IMR-90 (cell line): ENCODE measurements around the gene KLHL29. TPM values are rescaled to one million over a fixed set of nuclear protein-coding genes. Genes with fewer than 3 reads are reported as not detected.

Source experiments
- ATAC-seq: fragments of 200-7000 bp; cut with Tn5 transposase; 2 replicates; pipeline ENCODE4 v1.9.1; 2020; ENCODE audit warnings: low read depth, mild to moderate bottlenecking, moderate library complexity
- BruUV-seq: library from RNA; stranded (reverse); fragments of 400-500 nt; replicated peaks from 2 replicates; lab custom pipeline; 2021; lab: Mats Ljungman, UMichigan
- CTCF ChIA-PET: fragments of 300-600 bp; formaldehyde crosslinking; extraction: SDS; loops from one replicate; lab custom pipeline; 2021; ENCODE audit warnings: antibody characterized with exemption; lab: Yijun Ruan, JAX
- POLR2A ChIA-PET: fragments of 300-600 bp; sonication (Branson Sonifier 250); formaldehyde crosslinking; loops from one replicate; lab custom pipeline; 2022; ENCODE audit warnings: antibody characterized with exemption; ENCODE audit not compliant: unreplicated experiment; lab: Charles Lee
- DNase-seq: peaks from one replicate; pipeline ENCODE4 v3.0.0; 2013
- H2AFZ ChIP-seq: replicated peaks from 2 replicates; pipeline ENCODE3; 2013; ENCODE audit warnings: low read length, mild to moderate bottlenecking; ENCODE audit not compliant: poor library complexity
- H2AK5ac ChIP-seq: 2 replicates; pipeline ENCODE4 v1.6.1; 2013; ENCODE audit warnings: low read depth, low read length, inconsistent platforms
- H2AK9ac ChIP-seq: replicated peaks from 2 replicates; pipeline ENCODE3; 2013; ENCODE audit warnings: mild to moderate bottlenecking, low read depth, low read length, moderate library complexity; ENCODE audit not compliant: poor library complexity
- H2BK120ac ChIP-seq: 2 replicates; pipeline ENCODE4 v1.6.1; 2013; ENCODE audit warnings: low read depth, low read length, inconsistent platforms
- H2BK15ac ChIP-seq: 3 replicates; pipeline ENCODE4 v1.6.1; 2013; ENCODE audit warnings: low read depth, low read length, inconsistent platforms
- H2BK20ac ChIP-seq: 2 replicates; pipeline ENCODE4 v1.6.1; 2013; ENCODE audit warnings: low read depth, mild to moderate bottlenecking, inconsistent platforms, low read length, moderate library complexity
- H2BK5ac ChIP-seq: 2 replicates; pipeline ENCODE4 v1.6.1; 2013; ENCODE audit warnings: mild to moderate bottlenecking, low read depth, low read length, inconsistent platforms; ENCODE audit not compliant: poor library complexity, severe bottlenecking
- H3K14ac ChIP-seq: replicated peaks from 2 replicates; pipeline ENCODE4 v1.6.1; 2013; ENCODE audit warnings: low read depth, low read length, inconsistent platforms
- H3K18ac ChIP-seq: 2 replicates; pipeline ENCODE4 v1.6.1; 2013; ENCODE audit warnings: low read depth, low read length, control low read depth
- H3K23ac ChIP-seq: 2 replicates; pipeline ENCODE4 v1.6.1; 2013; ENCODE audit warnings: low read depth, low read length, inconsistent platforms
- H3K27ac ChIP-seq: 2 replicates; pipeline ENCODE4 v1.5.1; 2013; ENCODE audit warnings: mild to moderate bottlenecking, control low read depth, low read length; ENCODE audit not compliant: insufficient read depth
- H3K27me3 ChIP-seq: 2 replicates; pipeline ENCODE4 v1.6.1; 2013; ENCODE audit warnings: low read length; ENCODE audit not compliant: control insufficient read depth, insufficient read depth
- H3K36me3 ChIP-seq: 2 replicates; pipeline ENCODE4 v1.6.1; 2013; ENCODE audit warnings: low read length, mixed read lengths; ENCODE audit not compliant: control insufficient read depth, insufficient read depth
- H3K4ac ChIP-seq: 2 replicates; pipeline ENCODE4 v1.6.1; 2013; ENCODE audit warnings: low read depth, low read length, inconsistent platforms
- H3K4me1 ChIP-seq: 2 replicates; pipeline ENCODE4 v1.6.1; 2013; ENCODE audit warnings: low read length, mixed read lengths; ENCODE audit not compliant: control insufficient read depth, insufficient read depth
- H3K4me2 ChIP-seq: 2 replicates; pipeline ENCODE4 v1.6.1; 2013; ENCODE audit warnings: low read depth, mild to moderate bottlenecking, control low read depth, low read length, moderate library complexity
- H3K4me3 ChIP-seq: 2 replicates; pipeline ENCODE4 v1.5.1; 2013; ENCODE audit warnings: low read depth, mild to moderate bottlenecking, control low read depth, low read length, moderate library complexity; ENCODE audit not compliant: insufficient read depth
- H3K56ac ChIP-seq: 2 replicates; pipeline ENCODE4 v1.6.1; 2013; ENCODE audit warnings: low read length, inconsistent platforms; ENCODE audit not compliant: insufficient read depth; ENCODE audit errors: extremely low read depth
- H3K79me1 ChIP-seq, 2 experiments: 2 replicates each; pipeline ENCODE4 v1.6.1; 2013; ENCODE audit warnings: low read length in 2 of 2, inconsistent platforms in 1 of 2, low read depth in 1 of 2
- H3K9ac ChIP-seq: 2 replicates; pipeline ENCODE4 v1.6.1; 2013; ENCODE audit warnings: low read depth, low read length, control low read depth
- H3K9me1 ChIP-seq: 2 replicates; pipeline ENCODE4 v1.6.1; 2013; ENCODE audit warnings: low read length, inconsistent platforms; ENCODE audit not compliant: insufficient read depth
- H3K9me3 ChIP-seq: 2 replicates; pipeline ENCODE4 v1.6.1; 2013; ENCODE audit warnings: low read length; ENCODE audit not compliant: control insufficient read depth, insufficient read depth
- H4K20me1 ChIP-seq: 2 replicates; pipeline ENCODE4 v1.6.1; 2013; ENCODE audit warnings: low read length, inconsistent platforms; ENCODE audit not compliant: insufficient read depth
- H4K5ac ChIP-seq: 2 replicates; pipeline ENCODE4 v1.6.1; 2013; ENCODE audit warnings: mild to moderate bottlenecking, low read depth, low read length, control low read depth
- H4K8ac ChIP-seq, 2 experiments: 2 replicates each; pipeline ENCODE4 v1.6.1; 2013; ENCODE audit warnings: low read depth in 2 of 2, low read length in 2 of 2, control low read depth in 1 of 2, inconsistent platforms in 1 of 2
- H4K91ac ChIP-seq: 2 replicates; pipeline ENCODE4 v1.6.1; 2013; ENCODE audit warnings: low read depth, low read length, inconsistent platforms; ENCODE audit not compliant: insufficient read depth
- BHLHE40 ChIP-seq: fragments of 150-350 bp; IDR thresholded peaks from 2 replicates; pipeline ENCODE4 v1.6.1; 2016; ENCODE audit warnings: mild to moderate bottlenecking, low read depth, low read length
- CEBPB ChIP-seq: IDR thresholded peaks from 2 replicates; pipeline ENCODE4 v1.6.1; 2012; ENCODE audit warnings: low read depth, low read length, improper control_type of control experiment
- CHD1 ChIP-seq: IDR thresholded peaks from 2 replicates; pipeline ENCODE4 v1.6.1; 2012; ENCODE audit warnings: low read depth, low read length, improper control_type of control experiment
- CTCF ChIP-seq: conservative IDR thresholded peaks from 2 replicates; pipeline ENCODE4 v1.5.1; 2012; ENCODE audit warnings: mild to moderate bottlenecking, low read depth, low read length, improper control_type of control experiment
- ELK1 ChIP-seq: fragments of 150-350 bp; IDR thresholded peaks from 2 replicates; pipeline ENCODE4 v1.6.1; 2016; ENCODE audit warnings: low read depth, mild to moderate bottlenecking, low read length, moderate library complexity, borderline replicate concordance
- FOS ChIP-seq: fragments of 150-350 bp; IDR thresholded peaks from 2 replicates; pipeline ENCODE4 v1.6.1; 2016; ENCODE audit warnings: low read depth, low read length
- MAFK ChIP-seq: IDR thresholded peaks from 2 replicates; pipeline ENCODE4 v1.6.1; 2012; ENCODE audit warnings: low read depth, low read length, improper control_type of control experiment
- MAZ ChIP-seq: IDR thresholded peaks from 2 replicates; pipeline ENCODE4 v1.6.1; 2012; ENCODE audit warnings: low read depth, mild to moderate bottlenecking, low read length, improper control_type of control experiment, moderate library complexity, borderline replicate concordance
- MXI1 ChIP-seq: IDR thresholded peaks from 2 replicates; pipeline ENCODE4 v1.6.1; 2012; ENCODE audit warnings: low read depth, mild to moderate bottlenecking, low read length, moderate library complexity, borderline replicate concordance
- NFE2L2 ChIP-seq: fragments of 150-350 bp; IDR thresholded peaks from 2 replicates; pipeline ENCODE4 v1.6.1; 2016; ENCODE audit warnings: low read depth, mild to moderate bottlenecking, low read length
- POLR2A ChIP-seq: IDR thresholded peaks from 2 replicates; pipeline ENCODE4 v1.6.1; 2012; ENCODE audit warnings: mild to moderate bottlenecking, low read depth, low read length
- RAD21 ChIP-seq: IDR thresholded peaks from 2 replicates; pipeline ENCODE4 v1.6.1; 2012; ENCODE audit warnings: low read length, improper control_type of control experiment
- RCOR1 ChIP-seq: IDR thresholded peaks from 2 replicates; pipeline ENCODE4 v1.6.1; 2012; ENCODE audit warnings: mild to moderate bottlenecking, low read length, improper control_type of control experiment; ENCODE audit not compliant: insufficient replicate concordance
- RFX5 ChIP-seq: IDR thresholded peaks from 2 replicates; pipeline ENCODE4 v1.8.0; 2012; ENCODE audit warnings: low read depth, mild to moderate bottlenecking, low read length, moderate library complexity
- SMC3 ChIP-seq: fragments of 150-350 bp; IDR thresholded peaks from 2 replicates; pipeline ENCODE4 v1.6.1; 2016; ENCODE audit warnings: low read depth, mild to moderate bottlenecking, antibody characterized with exemption, low read length, moderate library complexity
- WGBS, 2 experiments: methylation state at CpG; one replicate each; pipeline versions ENCODE4 v1.1.5 to v1.1.7; 2013; ENCODE audit warnings: missing lambda C conversion rate in 2 of 2; ENCODE audit not compliant: insufficient read length in 1 of 2; ENCODE audit errors: extremely low coverage in 2 of 2; 5-methylcytosine and 5-hydroxymethylcytosine counted together
- dilution Hi-C: fragments of 300-500 bp; cut with HindIII; formaldehyde crosslinking; loops from one replicate; pipeline ENCODE4 v1.14.3; 2018; ENCODE audit warnings: low sequenced_read_pairs; ENCODE audit not compliant: unreplicated experiment
- in situ Hi-C: fragments of 300-500 bp; cut with MboI; formaldehyde crosslinking; loops from 3 replicates; pipeline ENCODE4 v1.14.3; 2019; ENCODE audit warnings: low sequenced_read_pairs, inconsistent platforms, mixed read lengths
- intact Hi-C: fragments of 100-400 bp; cut with micrococcal nuclease; formaldehyde crosslinking; loops from 2 replicates; pipeline ENCODE4 v1.10.0; 2022
- polyA plus RNA-seq, 3 experiments: library from polyadenylated mRNA; depleted of rRNA; stranded (reverse); fragments of >200 nt; gene quantifications; 2 replicates each; pipeline ENCODE4 v1.2.3, GENCODE V29; 2012; ENCODE audit warnings: low replicate concordance in 1 of 3
- total RNA-seq: library from RNA; depleted of rRNA; stranded (reverse); fragments of >200 nt; gene quantifications from 2 replicates; pipeline ENCODE4 v1.2.3, GENCODE V29; 2012
- TF ChIP-seq, protein P1 (sequence below): fragments of 150-350 bp; IDR thresholded peaks from 2 replicates; pipeline ENCODE4 v1.6.1; 2017; ENCODE audit warnings: mild to moderate bottlenecking, antibody characterized with exemption, low read length, low read depth

Gene KLHL29
- total and polyA plus RNA-seq, 2 of the 4 experiments (the other 2 are of a cell fraction) = 2.0 to 8.0 TPM

DNA sequence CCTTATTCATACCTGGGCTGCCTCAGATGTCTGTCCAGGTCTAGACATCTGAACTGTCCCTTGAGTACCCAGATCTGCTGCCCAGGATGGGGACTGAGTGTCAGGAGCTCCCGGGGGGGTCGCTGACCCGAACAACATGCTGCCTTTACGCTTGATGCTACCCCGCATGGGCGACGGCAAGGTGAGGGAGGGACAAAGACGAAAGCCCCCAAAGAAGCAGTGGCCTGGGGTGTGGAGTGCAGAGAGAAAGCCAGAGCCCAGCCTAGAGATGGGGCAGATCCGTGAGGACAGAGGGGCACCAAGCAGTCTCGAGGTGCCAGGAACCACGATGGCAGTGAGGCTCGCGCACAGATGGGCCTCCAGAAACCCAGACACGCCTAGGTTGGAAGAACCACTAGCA is 307.3 kb downstream of the KLHL29 start:
- no peak overlapping the region for H3K18ac ChIP-seq
- no peak overlapping the region for H2BK5ac ChIP-seq
- H3K14ac ChIP-seq = no peak overlapping the region
- H3K9ac ChIP-seq = no peak overlapping the region
- H3K23ac ChIP-seq = no peak overlapping the region
- TF ChIP-seq MAZ (no peak), SMC3 (no peak), BHLHE40 (no peak), MAFK (no peak), NFE2L2 (no peak), ELK1 (no peak), RCOR1 (no peak), CHD1 (no peak), RAD21 (no peak), CEBPB (no peak), CTCF (no peak), MXI1 (no peak), POLR2A (no peak), FOS (no peak), RFX5 (no peak)
- TF ChIP-seq, protein P1, sequence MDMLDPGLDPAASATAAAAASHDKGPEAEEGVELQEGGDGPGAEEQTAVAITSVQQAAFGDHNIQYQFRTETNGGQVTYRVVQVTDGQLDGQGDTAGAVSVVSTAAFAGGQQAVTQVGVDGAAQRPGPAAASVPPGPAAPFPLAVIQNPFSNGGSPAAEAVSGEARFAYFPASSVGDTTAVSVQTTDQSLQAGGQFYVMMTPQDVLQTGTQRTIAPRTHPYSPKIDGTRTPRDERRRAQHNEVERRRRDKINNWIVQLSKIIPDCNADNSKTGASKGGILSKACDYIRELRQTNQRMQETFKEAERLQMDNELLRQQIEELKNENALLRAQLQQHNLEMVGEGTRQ = no peak
- H2AK5ac ChIP-seq = no peak overlapping the region
- H3K56ac ChIP-seq = no peak overlapping the region
- H2BK20ac ChIP-seq = no peak overlapping the region
- H3K27me3 ChIP-seq = no peaks in the 10 kb centered on the region
- peaks cover 40% of the 10 kb centered on the region for H3K36me3 ChIP-seq
- dilution Hi-C loops = no loop called here
- in situ Hi-C loops = no loop called here
- no TSS peak for BruUV-seq
- H3K4ac ChIP-seq = no peak overlapping the region
- H3K27ac ChIP-seq = no peak overlapping the region
- no peak overlapping the region for H4K5ac ChIP-seq
- peaks cover 12% of the 10 kb centered on the region for H3K9me1 ChIP-seq
- H3K9me3 ChIP-seq = no peaks in the 10 kb centered on the region
- no peak overlapping the region for H4K91ac ChIP-seq
- DNase-seq = no peak
- no peak overlapping the region for H2AFZ ChIP-seq
- H4K20me1 ChIP-seq = peaks cover 4% of the 10 kb centered on the region; the same call in 1 of the 2 replicates
- peaks cover 3% of the 10 kb centered on the region for H3K4me1 ChIP-seq
- H4K8ac ChIP-seq = no peak overlapping the region
- 0 out of 4 replicates have a peak, but pooled peaks cover 0 to 7% of the 10 kb centered on the region in 2 experiments for H3K79me1 ChIP-seq
- ChIA-PET CTCF (no interaction called here), POLR2A (no interaction called here)
- intact Hi-C loops = no loop called here
- WGBS, 2 experiments = 100% methylated on average over 6 of the region's 14 CpGs; no CpG with 5 or more reads in 1 of the 2 experiments
- H2AK9ac ChIP-seq = no peak overlapping the region
- H3K4me2 ChIP-seq = no peak overlapping the region
- H3K4me3 ChIP-seq = no peak overlapping the region
- no peak for ATAC-seq
- no peak overlapping the region for H2BK15ac ChIP-seq
- H2BK120ac ChIP-seq = no peak overlapping the region
